Mucosa of rectum (tissue), 2 donors: Measurements from ENCODE around the gene MEN1.
"Not testable (repeated sequence)": the region's sequence is repeated elsewhere in the genome, so short reads cannot be mapped to it uniquely, and the experiment has no call there.

Source experiments
- H3K27ac ChIP-seq, 2 donors: one replicate each; pipeline ENCODE4 v1.7.0; 2013; ENCODE audit warnings: inconsistent platforms in 2 of 2, low read depth in 2 of 2, low read length in 2 of 2
- H3K27me3 ChIP-seq, 2 donors: one replicate each; pipeline ENCODE4 v1.7.0; 2013; ENCODE audit warnings: low read length in 2 of 2; ENCODE audit not compliant: control insufficient read depth in 2 of 2, insufficient read depth in 2 of 2
- H3K36me3 ChIP-seq, 2 donors: one replicate each; pipeline ENCODE4 v1.7.0; 2013; ENCODE audit warnings: low read length in 2 of 2; ENCODE audit not compliant: control insufficient read depth in 2 of 2, insufficient read depth in 2 of 2
- H3K4me1 ChIP-seq, 2 donors: one replicate each; pipeline ENCODE4 v1.7.0; 2013; ENCODE audit warnings: low read length in 2 of 2, mild to moderate bottlenecking in 1 of 2; ENCODE audit not compliant: control insufficient read depth in 2 of 2, insufficient read depth in 2 of 2
- H3K4me3 ChIP-seq, 2 donors: one replicate each; pipeline ENCODE4 v1.7.0; 2013; ENCODE audit warnings: low read length in 2 of 2
- H3K9ac ChIP-seq, 2 donors: one replicate each; pipeline ENCODE4 v1.7.0; 2013; ENCODE audit warnings: low read length in 2 of 2, low read depth in 1 of 2, mild to moderate bottlenecking in 1 of 2
- H3K9me3 ChIP-seq, 2 donors: one replicate each; pipeline ENCODE4 v1.7.0; 2013; ENCODE audit warnings: low read length in 2 of 2; ENCODE audit not compliant: control insufficient read depth in 2 of 2
- donor health status: healthy.
- donor health status: Normal muscosa, but diverticular disease.

MEN1 gene

DNA sequence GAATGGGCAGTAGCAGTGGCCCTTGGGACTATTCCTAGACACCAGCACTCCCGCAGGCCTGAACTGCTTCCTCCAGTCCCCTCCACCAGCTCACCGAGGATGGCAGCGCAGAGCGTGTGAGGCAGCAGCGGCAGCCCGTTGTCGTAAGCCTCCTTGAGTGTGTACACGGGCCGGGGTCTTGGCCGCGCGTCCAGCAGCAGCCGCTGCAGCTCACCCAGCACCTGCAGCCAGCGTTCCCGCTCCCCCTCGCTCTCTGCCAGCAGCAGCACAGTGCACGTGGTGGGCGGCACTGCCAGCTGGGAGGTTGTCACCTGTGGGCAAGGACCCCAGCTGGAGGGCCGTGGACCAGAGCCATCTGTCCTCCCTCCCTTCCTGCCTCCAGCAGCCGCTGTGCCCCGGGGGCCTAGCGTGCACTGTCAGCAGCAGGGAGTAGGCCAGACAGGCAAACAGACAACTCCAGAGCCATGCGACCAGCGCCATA lies 21.1 kb upstream of the MEN1 start:
- peaks cover 26 to 53% of the 10 kb centered on the region in 2 donors for H3K36me3 ChIP-seq
- no peak overlapping the region for H3K4me3 ChIP-seq
- H3K27me3 ChIP-seq: no peaks in the 10 kb centered on the region
- H3K4me1 ChIP-seq: peaks cover 0 to 5% of the 10 kb centered on the region in 2 donors
- no peak overlapping the region for H3K27ac ChIP-seq
- H3K9me3 ChIP-seq: no peaks in the 10 kb centered on the region
- H3K9ac ChIP-seq: no peak overlapping the region

- H3K4me1 ChIP-seq: no peaks in the 10 kb centered on the region
- H3K27ac ChIP-seq: no peak overlapping the region
- peaks cover 33 to 56% of the 10 kb centered on the region in 2 donors for H3K36me3 ChIP-seq
- no peak overlapping the region for H3K9ac ChIP-seq
- no peak overlapping the region for H3K4me3 ChIP-seq
- no peaks in the 10 kb centered on the region for H3K9me3 ChIP-seq
- no peaks in the 10 kb centered on the region for H3K27me3 ChIP-seq
Measured at GRCh38 chr11:64829536-64830251, 19.3 kb upstream of the MEN1 start.

DNA sequence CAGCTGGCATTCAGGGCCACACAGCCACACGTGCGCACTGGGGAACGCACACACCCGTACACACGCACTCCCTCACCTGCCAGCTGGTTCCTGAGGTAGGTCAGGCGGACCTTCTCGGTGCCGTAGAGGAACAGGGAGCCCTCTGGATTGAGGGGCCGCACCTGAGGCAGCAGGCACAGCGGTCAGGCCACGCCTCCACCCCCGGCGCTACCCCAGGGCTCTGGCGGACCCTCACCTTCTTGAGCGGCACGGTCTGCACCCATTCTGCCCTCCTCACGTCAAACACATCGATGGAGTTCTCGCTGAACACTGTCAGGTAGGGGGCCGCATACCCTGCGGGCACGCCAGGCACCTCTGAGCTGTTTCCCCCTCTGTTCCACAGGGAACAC lies 17.1 kb upstream of the MEN1 start:
- Histone ChIP-seq H3K9me3 (no peaks in the 10 kb centered on the region), H3K27ac (no peak overlapping the region), H3K36me3 (peaks cover 28 to 37% of the 10 kb centered on the region in 2 donors), H3K27me3 (no peaks in the 10 kb centered on the region), H3K4me1 (no peaks in the 10 kb centered on the region), H3K9ac (no peak overlapping the region), H3K4me3 (no peak overlapping the region)

DNA sequence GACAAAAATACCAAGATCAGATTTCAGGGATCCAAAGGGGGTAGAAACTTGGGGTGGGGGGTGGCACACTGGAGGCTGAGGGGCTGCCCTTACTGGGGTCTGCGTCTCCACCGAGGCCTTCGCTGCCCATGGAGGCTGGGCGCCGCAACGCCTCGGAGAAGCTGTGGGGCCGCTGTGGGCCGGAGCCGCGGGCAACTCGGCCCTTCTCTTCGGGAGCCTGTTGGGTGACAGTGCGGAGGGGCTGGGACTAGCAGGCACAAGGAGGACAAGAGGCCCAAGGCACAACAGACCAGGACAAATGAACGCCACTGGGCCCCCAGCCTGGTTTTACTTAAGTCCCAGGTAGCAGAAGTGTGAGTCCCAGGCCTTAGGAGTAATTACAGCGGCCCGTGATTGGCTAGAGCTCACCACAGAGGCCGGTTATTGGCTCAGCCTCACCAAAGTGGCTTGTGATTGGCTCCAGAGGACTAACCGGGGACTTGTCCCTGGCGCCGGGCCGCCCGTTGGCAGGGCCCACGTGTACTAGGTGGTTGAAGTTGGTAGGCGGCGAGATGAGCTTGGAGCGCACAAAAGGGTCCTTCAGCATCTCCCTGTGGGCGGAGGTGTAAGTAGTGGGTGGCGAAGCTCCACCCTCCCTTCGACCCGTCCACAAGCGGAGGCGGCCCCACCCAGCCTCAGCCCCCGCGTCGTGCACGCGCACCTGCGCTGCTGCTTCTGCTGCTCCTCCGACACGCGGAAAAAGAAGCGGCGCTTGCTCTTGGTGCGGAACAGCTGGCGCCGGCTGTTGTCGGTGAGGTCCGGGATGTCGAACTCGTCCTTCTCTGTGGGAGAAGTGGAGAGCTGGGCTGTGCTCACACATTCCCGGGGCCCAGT lies 16.5 kb upstream of the MEN1 start:
- H3K27ac ChIP-seq: no peak overlapping the region
- no peak overlapping the region for H3K4me3 ChIP-seq
- H3K9ac ChIP-seq: no peak overlapping the region
- H3K36me3 ChIP-seq: peaks cover 23 to 35% of the 10 kb centered on the region in 2 donors
- H3K9me3 ChIP-seq: no peaks in the 10 kb centered on the region
- H3K4me1 ChIP-seq: no peaks in the 10 kb centered on the region
- H3K27me3 ChIP-seq: no peaks in the 10 kb centered on the region

- H3K4me3 ChIP-seq: no peak overlapping the region
- no peaks in the 10 kb centered on the region for H3K27me3 ChIP-seq
- H3K27ac ChIP-seq: no peak overlapping the region
- no peaks in the 10 kb centered on the region for H3K9me3 ChIP-seq
- no peaks in the 10 kb centered on the region for H3K4me1 ChIP-seq
- no peak overlapping the region for H3K9ac ChIP-seq
- H3K36me3 ChIP-seq: peaks cover 23 to 32% of the 10 kb centered on the region in 2 donors
Measured at GRCh38 chr11:64826062-64826461, 15.7 kb upstream of the MEN1 start.

DNA sequence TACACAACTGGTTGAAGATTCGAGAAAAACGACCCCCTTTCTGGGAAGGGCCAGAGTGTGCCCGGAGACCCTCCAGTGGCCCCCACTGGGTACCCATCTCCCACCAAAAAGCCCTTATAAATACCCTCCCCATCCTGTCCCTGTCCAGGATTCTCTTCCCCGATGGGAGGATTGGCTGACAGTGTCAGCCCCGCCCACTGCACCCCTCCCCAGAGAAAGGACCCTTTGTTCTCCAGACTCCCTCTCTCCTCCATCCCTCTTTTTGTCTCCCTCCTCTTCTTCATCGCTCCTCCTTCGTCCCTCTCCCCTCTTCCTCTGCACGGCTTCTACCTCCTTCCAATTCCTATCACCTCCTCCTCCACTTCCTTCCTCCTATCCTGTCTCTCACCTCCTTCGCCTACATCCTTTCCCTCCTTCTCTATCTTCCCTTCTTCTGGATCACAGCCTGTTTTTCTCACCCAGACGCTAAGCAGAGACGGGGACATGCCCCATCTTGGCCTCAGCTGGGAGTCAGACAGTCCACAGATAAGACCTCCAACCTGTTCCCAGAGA lies 13.3 kb upstream of the MEN1 start:
- peaks cover 19 to 21% of the 10 kb centered on the region in 2 donors for H3K36me3 ChIP-seq
- H3K4me1 ChIP-seq: no peaks in the 10 kb centered on the region
- no peak overlapping the region for H3K4me3 ChIP-seq
- no peak overlapping the region for H3K27ac ChIP-seq
- no peaks in the 10 kb centered on the region for H3K27me3 ChIP-seq
- H3K9me3 ChIP-seq: no peaks in the 10 kb centered on the region
- H3K9ac ChIP-seq: no peak overlapping the region

DNA sequence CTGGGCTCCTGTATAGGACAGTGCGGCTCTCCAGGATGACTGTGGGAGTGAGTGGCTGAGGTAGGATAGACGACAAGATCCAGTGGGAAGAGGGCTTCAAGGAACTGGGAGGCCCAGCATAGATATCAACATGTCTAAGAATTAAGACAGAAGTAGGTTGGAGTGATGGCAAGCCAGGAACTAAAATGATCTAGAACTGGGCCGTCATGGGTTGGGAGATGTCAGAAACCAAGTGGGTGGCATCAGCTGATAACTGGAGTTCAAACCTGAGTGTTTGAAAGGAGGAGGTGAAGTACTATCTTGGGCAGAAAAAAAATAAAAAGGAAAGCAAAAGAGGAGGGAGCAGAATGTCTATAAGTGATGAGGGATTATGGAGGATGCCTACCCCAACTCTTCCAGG lies 7.1 kb upstream of the MEN1 start:
- Histone ChIP-seq H3K9me3 (no peaks in the 10 kb centered on the region), H3K27me3 (no peaks in the 10 kb centered on the region), H3K36me3 (no peaks in the 10 kb centered on the region), H3K4me1 (no peaks in the 10 kb centered on the region), H3K4me3 (no peak overlapping the region), H3K27ac (no peak overlapping the region), H3K9ac (no peak overlapping the region)

DNA sequence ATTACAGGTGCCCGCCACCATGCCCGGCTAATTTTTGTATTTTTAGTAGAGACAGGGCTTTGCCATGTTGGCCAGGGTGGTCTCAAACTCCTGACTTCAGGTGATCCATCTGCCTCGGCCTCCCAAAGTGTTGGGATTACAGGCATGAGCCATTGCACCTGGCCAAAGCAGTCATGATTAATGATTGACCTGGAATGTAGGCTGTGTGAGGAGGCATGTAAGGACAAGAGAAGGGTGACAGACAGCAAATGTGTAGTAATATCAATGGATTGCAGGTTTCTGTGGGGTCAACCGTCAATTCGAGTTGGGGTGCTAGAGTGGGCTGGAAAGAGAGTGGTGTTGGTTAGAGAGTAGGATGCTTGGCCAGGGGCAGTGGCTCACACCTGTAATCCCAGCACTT lies 5.1 kb upstream of the MEN1 start:
- H3K4me3 ChIP-seq, H3K9ac ChIP-seq, H3K4me1 ChIP-seq, H3K36me3 ChIP-seq, H3K9me3 ChIP-seq, H3K27ac ChIP-seq, H3K27me3 ChIP-seq: not testable (repeated sequence)

DNA sequence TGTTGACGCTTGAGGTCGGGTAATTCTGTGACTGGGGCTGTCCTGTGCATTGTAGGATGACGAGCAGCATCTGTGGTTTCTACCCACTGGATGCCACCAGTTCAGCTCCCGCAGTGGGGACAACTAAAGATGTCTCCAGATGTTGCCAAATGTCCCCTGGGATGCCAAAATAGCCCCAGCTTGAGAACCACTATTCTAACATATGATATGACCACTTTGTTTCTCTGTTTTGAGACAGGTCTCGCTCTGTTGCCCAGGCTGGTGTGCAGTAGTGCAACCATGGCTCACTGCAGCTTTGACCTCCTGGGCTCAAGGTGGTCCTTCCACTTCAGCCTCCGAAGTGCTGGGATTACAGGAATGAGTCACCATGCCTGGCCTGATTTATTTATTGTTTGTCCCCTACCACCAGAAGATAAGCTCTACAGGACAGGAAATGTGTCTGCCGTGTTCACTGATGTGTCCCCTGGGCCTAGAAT lies 4.4 kb upstream of the MEN1 start:
- no peak overlapping the region for H3K9ac ChIP-seq
- no peak overlapping the region for H3K27ac ChIP-seq
- peaks cover 6% of the 10 kb centered on the region in 2 donors for H3K4me1 ChIP-seq
- H3K27me3 ChIP-seq: no peaks in the 10 kb centered on the region
- no peak overlapping the region for H3K4me3 ChIP-seq
- no peaks in the 10 kb centered on the region for H3K36me3 ChIP-seq
- no peaks in the 10 kb centered on the region for H3K9me3 ChIP-seq

- Histone ChIP-seq H3K9ac (no peak overlapping the region), H3K27ac (no peak overlapping the region), H3K4me3 (no peak overlapping the region), H3K36me3 (no peaks in the 10 kb centered on the region), H3K27me3 (no peaks in the 10 kb centered on the region), H3K9me3 (no peaks in the 10 kb centered on the region), H3K4me1 (peaks cover 9 to 10% of the 10 kb centered on the region in 2 donors)
Measured at GRCh38 chr11:64813826-64814225, 3.5 kb upstream of the MEN1 start.
